ENCODE measurements around the gene TPSD1.
"Not testable (repeated sequence)": the region's sequence is repeated elsewhere in the genome, so short reads cannot be mapped to it uniquely, and the experiment has no call there.

The TPSD1 gene

DNA sequence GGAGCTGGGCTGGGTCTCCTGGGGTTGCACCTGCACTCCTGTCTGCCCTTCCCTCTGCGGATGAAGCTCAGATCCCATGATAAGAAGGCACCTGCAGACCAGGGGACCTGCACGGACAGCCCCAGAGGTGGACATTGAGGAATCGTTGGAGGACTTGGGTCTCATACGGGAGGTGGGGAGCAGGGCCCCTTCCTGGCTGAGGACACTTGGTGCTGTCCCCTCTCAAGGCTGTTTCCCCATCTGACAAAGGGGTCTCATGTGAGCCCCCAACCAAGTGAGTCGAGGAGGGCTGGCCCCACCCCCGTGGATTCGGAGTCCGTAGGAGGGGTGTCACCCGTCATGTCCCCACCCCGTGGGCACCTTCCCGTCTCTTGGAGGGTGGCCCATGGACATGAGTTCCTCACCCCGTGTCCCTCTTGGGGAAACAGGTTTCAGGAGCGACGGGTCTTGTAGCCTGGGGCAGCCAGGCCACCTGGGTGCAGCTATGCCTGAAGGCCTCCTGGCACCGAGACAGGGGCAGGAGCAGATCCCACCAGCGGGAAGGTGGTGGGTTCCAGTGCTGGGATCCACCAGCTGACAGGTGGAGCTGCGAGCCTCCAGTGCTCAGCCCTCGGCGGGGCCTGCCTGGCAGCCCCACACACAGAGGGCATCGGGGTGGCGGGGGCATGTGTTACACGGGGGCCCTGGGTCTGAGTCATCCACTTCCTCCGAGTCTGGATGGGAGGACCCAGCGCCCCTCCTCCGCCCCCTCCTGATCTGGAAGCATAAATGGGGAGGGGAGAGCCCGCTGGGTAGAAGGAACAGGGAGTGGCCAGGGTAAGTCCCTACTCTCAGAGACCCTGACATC lies at the start of gene TPSD1:
Gene TPSD1 (plus strand): TSS at position 794 of the 847 bp plus-strand sequence. CDS start 212 bp downstream, outside the sequence.
- not testable (repeated sequence) for DNase-seq

DNA sequence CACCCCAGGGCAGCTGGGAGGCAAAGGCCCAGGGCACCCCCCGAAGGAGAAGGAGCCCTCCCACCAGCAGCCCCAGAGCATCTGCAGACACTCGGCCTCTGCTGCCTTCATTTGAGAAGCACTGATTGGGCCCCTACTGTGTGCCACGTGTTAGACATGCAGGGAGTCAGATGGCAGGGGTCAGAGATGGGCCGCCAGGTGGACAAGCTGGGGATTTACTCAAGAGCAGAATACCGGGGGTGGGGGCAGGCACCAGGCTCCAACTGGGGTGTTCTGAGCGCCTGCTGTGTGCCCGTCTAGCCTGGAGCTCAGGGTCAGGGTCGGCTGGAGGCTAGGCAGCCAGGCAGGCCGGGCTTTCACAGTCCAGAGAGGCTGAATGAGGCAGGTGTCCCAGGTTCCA lies 49.5 kb upstream of the TPSD1 start:
- no peak for DNase-seq

DNA sequence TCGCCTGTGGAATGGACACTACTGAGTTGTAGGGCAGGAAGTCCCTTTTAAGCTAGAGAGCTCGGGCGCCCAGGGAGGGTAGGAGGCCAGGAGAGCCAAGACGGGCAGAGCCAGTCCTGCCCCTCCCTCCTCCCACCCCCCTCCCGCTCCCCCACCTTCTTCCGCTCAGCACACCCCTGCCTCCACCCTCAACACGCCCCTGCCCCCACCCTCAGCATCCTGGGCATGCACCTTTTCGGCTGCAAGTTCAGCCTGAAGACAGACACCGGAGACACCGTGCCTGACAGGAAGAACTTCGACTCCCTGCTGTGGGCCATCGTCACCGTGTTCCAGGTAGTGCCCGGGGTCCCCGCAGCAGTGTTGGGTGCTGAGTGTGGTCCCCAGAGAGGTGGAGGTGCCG lies 49.1 kb upstream of the TPSD1 start:
- no peak for DNase-seq

DNA sequence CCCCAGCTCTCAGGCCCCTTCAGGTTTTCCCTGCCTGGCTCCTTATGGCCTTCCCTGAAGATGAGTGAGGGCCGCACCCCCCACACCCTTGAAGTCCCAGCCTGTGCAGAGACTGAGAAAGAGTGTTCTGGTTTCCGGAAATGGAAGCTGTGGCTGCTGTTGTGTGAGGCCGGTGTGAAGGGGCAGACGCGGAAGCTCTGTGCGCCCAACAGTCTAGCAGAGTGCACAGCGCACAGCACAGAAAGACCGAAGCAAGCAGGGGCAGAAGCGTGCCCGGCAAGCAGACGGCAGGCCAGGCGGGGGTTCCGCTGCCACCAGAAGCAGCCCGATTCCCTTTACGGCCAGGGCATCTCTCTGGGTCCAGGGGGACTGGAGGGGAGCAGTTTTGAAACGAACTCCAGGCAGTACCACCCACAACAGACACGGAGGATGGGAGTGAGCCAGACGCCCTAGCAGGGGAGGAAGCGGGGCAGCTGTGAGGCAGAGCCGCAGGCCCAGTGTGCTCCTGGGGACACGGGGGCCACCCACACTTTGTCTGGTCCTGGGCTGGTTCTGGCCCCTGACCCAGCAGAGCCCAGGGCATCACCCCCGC lies 47.5 kb upstream of the TPSD1 start:
- DNase-seq = no peak

DNA sequence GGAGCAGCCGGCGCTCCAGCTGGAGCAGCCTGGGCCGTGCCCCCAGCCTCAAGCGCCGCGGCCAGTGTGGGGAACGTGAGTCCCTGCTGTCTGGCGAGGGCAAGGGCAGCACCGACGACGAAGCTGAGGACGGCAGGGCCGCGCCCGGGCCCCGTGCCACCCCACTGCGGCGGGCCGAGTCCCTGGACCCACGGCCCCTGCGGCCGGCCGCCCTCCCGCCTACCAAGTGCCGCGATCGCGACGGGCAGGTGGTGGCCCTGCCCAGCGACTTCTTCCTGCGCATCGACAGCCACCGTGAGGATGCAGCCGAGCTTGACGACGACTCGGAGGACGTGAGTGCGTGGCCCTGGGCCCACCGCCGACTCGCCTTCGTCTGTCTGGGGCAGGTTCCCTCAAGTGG lies 46.8 kb upstream of the TPSD1 start:
- no peak for DNase-seq

DNA sequence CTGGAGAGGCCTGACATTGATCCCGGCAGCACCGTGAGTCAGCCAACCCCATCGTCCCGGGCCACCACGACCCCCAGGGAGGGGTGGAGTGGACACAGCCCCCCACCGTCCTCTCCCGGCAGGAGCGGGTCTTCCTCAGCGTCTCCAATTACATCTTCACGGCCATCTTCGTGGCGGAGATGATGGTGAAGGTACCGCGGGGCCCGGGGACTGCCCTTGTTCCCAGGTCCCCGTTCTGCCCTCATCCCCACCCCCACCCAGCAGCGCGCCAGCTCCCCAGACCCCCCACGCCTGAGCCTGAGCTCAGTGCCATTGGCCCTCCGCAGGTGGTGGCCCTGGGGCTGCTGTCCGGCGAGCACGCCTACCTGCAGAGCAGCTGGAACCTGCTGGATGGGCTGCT lies 45.4 kb upstream of the TPSD1 start:
- no peak for DNase-seq

DNA sequence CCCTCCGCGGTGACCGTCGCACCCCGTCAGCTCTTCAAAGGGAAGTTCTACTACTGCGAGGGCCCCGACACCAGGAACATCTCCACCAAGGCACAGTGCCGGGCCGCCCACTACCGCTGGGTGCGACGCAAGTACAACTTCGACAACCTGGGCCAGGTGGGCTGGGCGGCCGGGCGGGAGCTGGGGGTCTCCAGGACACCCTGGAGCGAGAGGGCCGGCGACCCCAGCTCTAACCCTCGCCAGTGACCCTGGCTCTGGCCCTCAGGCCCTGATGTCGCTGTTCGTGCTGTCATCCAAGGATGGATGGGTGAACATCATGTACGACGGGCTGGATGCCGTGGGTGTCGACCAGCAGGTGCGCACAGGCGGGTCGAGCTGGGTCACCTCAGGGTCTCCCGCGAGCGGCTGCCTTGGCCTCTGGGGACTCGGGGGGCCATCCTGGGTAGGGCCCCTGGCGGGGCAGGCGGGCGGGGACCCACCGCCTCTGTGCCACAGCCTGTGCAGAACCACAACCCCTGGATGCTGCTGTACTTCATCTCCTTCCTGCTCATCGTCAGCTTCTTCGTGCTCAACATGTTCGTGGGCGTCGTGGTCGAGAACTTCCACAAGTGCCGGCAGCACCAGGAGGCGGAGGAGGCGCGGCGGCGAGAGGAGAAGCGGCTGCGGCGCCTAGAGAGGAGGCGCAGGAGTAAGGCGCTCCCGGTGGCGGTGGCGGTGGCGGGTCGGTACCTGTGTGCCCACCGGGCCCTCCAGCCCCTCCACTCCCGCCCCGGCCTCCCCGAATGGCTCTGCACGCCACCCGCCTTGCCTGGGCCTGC lies 44.2 kb upstream of the TPSD1 start:
- no peak for DNase-seq

DNA sequence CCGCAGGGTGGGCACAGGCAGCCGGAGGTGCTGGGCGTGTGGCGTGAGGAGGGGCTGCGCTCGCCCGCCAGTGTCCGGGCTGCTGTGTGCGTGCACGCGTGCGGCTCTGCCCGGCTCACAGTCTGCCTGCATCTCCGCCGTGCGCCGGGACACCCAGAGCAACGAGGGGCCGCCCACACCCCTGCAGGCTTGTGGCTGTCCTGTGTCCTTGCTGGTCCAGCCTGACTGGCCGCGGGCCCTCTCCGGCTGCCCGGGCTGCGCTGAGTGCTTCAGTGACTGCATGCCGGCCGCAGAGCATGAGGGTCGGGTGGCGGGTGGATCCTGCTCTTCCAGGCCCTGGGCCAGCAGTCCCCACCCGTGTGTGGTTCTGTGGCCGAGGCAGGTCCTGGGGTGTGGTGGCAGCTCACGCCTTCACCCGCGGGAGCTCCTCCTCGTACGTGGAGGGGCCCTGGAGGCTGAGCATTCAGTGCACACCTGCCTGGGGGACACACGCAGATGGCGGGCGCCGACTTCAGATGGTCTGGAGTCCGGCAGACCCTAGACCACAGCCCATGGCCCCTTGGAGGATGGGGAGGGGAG lies 43.2 kb upstream of the TPSD1 start:
- no peak for DNase-seq

DNA sequence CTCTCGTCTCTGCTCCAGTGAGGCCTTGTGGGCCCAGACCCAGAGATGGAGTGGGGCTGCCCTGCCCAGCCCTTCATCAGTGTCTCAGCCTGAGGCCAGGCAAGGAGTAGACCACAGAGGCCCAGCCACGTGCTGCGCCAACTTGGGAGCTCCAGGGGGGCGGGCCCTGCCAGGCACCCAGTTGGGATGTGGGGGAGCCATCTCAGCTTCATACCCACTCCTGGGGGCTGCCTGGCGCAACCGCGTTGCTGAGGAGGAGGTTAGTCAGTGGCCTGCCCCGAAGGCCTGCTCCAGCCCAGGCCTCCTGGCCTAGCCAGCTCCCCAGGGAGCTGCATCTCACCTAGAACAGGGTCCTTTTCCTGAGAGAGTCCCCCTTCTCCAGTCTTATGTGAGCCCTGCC lies 42.6 kb upstream of the TPSD1 start:
- no peak for DNase-seq

DNA sequence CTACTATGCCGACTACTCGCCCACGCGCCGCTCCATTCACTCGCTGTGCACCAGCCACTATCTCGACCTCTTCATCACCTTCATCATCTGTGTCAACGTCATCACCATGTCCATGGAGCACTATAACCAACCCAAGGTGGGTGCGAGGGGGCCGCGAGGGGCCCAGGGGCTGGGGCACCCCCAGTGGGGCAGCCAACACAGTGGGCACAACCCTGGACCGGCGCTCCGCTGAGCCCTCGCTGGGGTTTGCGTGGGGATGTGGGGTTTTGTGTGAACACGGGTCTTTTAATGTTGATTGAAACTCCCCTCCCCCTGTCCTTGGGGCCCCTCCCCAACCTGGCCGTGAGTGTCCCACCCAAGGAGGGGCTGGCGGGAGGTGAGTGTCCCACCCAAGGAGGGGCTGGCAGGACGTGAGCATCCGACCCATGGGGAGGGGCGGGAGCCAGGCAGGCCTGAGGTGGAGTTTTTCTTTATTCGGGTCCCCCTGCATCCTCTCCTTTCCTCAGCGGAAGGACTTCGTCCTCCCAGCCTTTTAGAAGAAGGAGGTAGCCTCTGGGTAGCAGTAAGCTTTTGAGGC lies 42.0 kb upstream of the TPSD1 start:
- DNase-seq = no peak

DNA sequence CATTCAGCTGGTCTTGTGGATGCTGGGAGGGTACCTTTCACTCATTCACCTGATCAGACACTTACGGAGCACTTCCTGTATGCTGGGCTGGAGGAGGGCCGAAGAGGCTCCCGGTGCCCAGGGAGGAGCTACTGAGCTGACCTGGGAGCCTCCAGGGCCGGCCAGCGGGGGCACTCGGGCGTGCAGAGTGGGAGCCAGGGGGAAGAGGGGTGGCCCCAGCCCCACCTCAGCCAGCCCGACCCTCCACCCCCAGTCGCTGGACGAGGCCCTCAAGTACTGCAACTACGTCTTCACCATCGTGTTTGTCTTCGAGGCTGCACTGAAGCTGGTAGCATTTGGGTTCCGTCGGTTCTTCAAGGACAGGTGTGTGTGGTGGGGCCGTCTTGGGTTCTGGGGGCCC lies 41.1 kb upstream of the TPSD1 start:
- no peak for DNase-seq

DNA sequence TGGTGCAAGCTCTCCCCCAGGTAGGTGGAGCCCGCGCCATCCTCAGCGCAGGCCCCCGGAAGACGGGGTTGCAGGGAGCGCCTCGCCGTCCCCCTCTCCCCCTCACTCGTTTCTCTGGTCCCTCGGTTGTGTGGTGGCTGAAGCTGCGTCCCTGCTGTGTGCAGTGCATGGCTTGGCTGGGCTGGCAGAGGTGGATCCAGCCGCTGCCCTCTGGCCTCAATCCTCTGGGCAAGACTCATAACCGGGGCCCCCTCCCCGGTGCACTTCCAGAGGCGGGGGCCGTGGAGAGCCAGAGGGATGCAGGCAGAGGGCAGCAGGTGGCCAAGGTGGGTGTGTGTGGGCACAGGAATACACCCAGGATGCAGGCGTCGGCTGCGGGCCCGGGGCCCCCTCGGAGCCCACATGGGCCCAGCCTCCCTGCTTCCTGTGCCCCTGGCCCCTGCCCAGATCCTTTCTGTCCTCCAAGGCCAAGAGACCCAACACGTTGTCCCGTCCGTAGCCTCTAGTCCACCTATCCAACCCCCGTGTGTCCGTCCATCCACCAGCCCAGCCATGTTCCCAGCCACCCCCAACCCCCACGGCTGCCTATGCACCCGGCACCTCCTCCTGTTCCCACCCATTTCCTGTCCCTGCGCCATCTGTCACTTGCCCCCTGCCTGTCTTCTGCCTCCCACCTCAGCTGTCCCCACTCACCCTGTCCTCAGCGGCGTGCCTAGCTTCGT lies 40.1 kb upstream of the TPSD1 start:
- no peak for DNase-seq

DNA sequence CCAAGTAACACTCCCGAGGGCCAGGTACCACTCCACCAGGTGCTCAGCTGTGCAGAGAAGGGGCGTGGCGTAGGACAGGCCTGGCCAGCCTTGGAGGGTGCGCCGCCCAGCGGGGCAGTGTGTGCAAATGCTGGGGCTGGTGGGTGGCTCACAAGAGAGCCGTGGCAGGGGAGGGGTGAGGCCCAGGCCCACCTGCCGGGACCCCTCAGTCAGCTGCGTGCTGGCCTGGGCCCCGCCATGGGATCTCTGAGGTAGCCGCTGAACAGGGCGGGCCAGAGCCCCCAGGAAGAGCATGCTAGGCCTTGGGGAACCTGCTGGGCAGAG lies 39.6 kb upstream of the TPSD1 start:
- DNase-seq = no peak

DNA sequence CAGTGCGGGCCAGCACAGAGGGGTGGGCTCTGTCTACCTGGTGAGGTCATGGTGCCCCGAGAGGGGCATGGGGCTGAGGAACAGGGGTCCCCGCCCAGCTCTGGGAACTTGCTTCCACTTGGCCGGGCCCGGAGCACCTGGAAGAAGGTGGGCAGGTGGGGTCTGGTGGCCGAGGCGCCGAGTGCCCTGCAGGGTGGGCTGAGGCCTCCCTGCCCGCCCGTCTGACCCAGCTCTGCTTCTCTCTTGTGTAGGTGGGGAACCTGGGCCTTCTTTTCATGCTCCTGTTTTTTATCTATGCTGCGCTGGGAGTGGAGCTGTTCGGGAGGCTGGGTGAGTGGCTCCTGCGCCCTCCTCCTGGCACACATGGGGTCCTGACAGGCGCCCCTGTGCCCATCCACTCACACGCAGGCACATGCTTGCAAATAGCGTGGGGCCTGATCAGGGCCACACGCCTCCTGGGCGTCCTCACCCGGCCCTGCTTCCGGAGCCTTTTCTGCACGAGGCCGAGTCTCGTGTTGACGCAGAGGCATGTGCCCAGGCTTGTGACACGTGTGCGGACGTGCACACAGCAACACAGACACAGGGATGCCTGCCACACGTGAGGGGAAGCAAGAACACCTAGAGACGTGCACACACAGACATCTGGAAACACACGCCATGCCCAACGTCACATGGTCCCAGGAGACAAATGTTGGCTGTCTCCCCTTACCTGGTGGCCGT lies 39.0 kb upstream of the TPSD1 start:
- DNase-seq = no peak

DNA sequence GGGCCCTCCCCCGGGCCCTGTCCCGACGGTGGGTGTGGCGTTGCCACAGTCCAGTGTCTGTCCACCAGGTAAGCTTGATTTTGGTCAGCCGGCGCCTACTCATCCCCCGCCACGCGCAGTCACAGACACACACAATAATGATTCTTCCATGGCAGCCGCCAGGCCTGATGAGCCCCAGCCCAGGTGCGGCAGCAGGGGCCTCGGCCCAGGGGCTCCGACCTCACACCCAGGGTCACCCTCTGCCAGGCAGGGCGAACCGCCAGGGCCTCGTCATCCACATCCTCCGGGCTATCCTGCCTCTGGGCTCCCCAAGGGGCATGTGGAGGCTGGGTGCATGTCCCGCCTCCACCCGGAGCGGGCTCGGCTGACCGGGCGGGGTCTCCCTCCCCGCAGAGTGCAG lies 38.3 kb upstream of the TPSD1 start:
- DNase-seq = no peak

DNA sequence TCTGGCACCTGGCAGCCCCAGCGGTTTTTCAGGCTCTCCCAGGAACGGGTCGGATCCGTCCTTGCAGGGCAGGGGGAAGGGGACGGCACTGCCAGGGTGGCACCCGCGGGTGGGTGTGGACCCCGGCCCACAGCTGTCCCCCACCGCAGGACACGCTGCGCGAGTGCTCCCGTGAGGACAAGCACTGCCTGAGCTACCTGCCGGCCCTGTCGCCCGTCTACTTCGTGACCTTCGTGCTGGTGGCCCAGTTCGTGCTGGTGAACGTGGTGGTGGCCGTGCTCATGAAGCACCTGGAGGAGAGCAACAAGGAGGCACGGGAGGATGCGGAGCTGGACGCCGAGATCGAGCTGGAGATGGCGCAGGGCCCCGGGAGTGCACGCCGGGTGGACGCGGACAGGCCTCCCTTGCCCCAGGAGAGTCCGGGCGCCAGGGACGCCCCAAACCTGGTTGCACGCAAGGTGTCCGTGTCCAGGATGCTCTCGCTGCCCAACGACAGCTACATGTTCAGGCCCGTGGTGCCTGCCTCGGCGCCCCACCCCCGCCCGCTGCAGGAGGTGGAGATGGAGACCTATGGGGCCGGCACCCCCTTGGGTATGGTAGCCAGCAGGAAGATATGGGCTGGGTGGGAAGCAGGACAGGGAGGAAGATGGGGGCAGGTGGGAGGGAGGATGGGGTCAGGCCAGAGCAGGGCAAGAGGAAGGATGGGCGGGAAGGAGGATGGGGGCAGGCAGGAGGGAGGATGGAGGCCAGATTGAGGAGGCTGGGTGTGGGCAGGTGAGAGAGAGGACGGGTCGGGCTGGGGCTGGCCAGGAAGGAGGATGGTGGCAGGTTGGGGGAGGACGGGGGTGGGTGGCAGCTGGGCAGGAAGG lies 37.6 kb upstream of the TPSD1 start:
- DNase-seq = no peak

DNA sequence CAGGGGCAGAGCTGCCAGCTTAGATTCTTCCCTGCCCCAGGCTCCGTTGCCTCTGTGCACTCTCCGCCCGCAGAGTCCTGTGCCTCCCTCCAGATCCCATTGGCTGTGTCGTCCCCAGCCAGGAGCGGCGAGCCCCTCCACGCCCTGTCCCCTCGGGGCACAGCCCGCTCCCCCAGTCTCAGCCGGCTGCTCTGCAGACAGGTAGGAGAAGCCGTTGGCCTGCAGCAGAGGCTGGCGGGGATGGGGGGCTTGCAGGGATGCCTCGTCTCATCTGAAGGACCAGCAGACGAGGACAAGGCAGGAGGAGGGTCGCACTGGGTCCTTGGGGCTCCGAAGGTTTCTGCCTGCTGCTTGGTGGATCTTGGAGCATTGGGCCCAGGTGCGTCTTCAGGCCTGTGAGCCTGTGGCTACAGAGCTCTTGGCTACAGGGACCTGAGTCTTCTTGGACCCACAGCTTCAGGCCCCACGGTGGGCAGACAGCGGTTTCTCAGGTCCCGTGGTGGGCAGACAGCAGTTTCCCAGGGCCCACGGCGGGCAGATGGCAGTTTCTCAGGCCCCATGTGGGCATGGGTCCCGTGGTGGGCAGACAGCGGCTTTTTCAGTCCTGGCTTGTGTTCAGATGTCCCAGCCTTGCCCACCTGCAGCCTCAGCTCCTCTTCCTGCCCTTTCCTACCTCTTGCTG lies 36.8 kb upstream of the TPSD1 start:
- no peak for DNase-seq

DNA sequence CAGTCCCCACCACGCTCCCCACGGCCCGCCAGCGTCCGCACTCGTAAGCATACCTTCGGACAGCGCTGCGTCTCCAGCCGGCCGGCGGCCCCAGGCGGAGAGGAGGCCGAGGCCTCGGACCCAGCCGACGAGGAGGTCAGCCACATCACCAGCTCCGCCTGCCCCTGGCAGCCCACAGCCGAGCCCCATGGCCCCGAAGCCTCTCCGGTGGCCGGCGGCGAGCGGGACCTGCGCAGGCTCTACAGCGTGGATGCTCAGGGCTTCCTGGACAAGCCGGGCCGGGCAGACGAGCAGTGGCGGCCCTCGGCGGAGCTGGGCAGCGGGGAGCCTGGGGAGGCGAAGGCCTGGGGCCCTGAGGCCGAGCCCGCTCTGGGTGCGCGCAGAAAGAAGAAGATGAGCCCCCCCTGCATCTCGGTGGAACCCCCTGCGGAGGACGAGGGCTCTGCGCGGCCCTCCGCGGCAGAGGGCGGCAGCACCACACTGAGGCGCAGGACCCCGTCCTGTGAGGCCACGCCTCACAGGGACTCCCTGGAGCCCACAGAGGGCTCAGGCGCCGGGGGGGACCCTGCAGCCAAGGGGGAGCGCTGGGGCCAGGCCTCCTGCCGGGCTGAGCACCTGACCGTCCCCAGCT lies 35.7 kb upstream of the TPSD1 start:
- no peak for DNase-seq
